Measurements from ENCODE around the gene TRAPPC3L. TPM values are rescaled to one million over a fixed set of nuclear protein-coding genes. Genes with fewer than 3 reads are reported as not detected.

The TRAPPC3L gene
- total and polyA plus RNA-seq, 9 of the 15 experiments (the other 6 are each of a cell fraction or from before 2014, with no cell fraction given) = not detected

DNA sequence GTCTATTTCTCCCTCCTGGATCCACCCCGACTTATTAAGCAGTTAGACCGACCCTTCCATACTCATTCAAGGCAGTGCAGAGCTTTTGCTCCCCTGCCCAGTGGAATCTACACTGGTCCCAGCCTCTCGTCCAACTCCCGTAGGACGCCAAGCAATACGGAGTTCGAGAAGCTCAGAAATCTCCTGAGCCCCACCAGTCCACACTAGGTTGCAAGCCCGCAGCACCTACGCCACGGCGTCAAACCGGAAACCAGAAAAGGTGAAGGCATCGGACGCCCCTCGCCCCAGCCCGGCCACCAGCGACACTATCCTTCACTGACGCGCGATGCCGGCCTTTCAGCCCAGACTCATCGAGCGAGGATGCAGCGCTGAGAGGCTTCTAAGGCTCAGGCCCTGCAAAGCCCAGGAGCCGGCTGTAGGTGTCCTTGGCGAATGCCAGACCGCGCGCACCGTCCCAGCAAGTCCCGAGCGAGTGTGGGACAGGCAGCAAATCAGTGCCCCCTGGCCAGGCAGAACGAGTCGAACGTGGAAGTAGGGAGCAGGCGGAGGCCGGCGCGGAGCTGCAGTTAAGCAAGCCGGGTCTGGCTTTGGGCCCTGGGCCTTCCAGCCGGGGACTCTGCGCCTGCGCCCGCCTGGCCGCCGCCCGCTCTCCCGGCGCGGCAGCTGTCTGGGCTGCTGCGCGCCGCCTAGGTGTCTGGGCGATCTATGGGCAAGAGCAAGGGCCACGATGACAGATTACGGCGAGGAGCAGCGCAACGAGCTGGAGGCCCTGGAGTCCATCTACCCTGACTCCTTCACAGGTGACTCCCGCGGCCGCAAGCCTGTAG lies 25.6 kb upstream of the TRAPPC3L start, which contains the start of gene RWDD1 (continued):
- no peak for TF ChIP-seq ZNF408 (CRISPR knock-in tag; IDR thresholded peaks at IDR 0.05; ENCODE audit: low read depth)
- peak; percentile 95 for TF ChIP-seq POLR2A (conservative IDR thresholded peaks at IDR 0.05)
- TF ChIP-seq, protein P1, sequence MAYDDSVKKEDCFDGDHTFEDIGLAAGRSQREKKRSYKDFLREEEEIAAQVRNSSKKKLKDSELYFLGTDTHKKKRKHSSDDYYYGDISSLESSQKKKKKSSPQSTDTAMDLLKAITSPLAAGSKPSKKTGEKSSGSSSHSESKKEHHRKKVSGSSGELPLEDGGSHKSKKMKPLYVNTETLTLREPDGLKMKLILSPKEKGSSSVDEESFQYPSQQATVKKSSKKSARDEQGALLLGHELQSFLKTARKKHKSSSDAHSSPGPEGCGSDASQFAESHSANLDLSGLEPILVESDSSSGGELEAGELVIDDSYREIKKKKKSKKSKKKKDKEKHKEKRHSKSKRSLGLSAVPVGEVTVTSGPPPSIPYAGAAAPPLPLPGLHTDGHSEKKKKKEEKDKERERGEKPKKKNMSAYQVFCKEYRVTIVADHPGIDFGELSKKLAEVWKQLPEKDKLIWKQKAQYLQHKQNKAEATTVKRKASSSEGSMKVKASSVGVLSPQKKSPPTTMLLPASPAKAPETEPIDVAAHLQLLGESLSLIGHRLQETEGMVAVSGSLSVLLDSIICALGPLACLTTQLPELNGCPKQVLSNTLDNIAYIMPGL (CRISPR knock-in tag; IDR thresholded peaks at IDR 0.05) = peak; percentile 84; the same call in 1 of the 2 replicates
- no peak; the same call in 1 of the 2 replicates for TF ChIP-seq ARID1B (IDR thresholded peaks at IDR 0.05)
- TF ChIP-seq MEIS2 (IDR thresholded peaks at IDR 0.05; ENCODE audit: partially characterized antibody) = peak; percentile 91
- peak; percentile 76; the same call in 1 of the 2 replicates for TF ChIP-seq MTA3 (IDR thresholded peaks at IDR 0.05; ENCODE audit: borderline replicate concordance)
- TF ChIP-seq, protein P2, sequence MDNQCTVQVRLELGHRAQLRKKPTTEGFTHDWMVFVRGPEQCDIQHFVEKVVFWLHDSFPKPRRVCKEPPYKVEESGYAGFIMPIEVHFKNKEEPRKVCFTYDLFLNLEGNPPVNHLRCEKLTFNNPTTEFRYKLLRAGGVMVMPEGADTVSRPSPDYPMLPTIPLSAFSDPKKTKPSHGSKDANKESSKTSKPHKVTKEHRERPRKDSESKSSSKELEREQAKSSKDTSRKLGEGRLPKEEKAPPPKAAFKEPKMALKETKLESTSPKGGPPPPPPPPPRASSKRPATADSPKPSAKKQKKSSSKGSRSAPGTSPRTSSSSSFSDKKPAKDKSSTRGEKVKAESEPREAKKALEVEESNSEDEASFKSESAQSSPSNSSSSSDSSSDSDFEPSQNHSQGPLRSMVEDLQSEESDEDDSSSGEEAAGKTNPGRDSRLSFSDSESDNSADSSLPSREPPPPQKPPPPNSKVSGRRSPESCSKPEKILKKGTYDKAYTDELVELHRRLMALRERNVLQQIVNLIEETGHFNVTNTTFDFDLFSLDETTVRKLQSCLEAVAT (IDR thresholded peaks at IDR 0.05) = peak; percentile 80 to 100; a peak in 3 of 4 replicates
- peak; percentile 90 for TF ChIP-seq DIDO1 (tag; IDR thresholded peaks at IDR 0.05; ENCODE audit: low read depth)
- no peak for TF ChIP-seq RBM17 (IDR thresholded peaks at IDR 0.05; ENCODE audit: borderline replicate concordance, low read depth, low read length)
- no peak for TF ChIP-seq CREBBP (IDR thresholded peaks at IDR 0.05; ENCODE audit: low read depth, low read length)
- TF ChIP-seq PRPF4 (IDR thresholded peaks at IDR 0.05; ENCODE audit: insufficient read depth, low read depth, low read length, poor library complexity, severe bottlenecking) = no peak
- TF ChIP-seq, protein P3, sequence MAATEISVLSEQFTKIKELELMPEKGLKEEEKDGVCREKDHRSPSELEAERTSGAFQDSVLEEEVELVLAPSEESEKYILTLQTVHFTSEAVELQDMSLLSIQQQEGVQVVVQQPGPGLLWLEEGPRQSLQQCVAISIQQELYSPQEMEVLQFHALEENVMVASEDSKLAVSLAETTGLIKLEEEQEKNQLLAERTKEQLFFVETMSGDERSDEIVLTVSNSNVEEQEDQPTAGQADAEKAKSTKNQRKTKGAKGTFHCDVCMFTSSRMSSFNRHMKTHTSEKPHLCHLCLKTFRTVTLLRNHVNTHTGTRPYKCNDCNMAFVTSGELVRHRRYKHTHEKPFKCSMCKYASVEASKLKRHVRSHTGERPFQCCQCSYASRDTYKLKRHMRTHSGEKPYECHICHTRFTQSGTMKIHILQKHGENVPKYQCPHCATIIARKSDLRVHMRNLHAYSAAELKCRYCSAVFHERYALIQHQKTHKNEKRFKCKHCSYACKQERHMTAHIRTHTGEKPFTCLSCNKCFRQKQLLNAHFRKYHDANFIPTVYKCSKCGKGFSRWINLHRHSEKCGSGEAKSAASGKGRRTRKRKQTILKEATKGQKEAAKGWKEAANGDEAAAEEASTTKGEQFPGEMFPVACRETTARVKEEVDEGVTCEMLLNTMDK (IDR thresholded peaks at IDR 0.05; ENCODE audit: borderline replicate concordance, insufficient read depth, low read depth, low read length, poor library complexity, severe bottlenecking) = peak; percentile 67
- no peak for TF ChIP-seq ZNF75A (CRISPR knock-in tag; IDR thresholded peaks at IDR 0.05)
- no peak for TF ChIP-seq RAD51 (IDR thresholded peaks at IDR 0.05; ENCODE audit: borderline replicate concordance, low read depth)
- no peak for TF ChIP-seq EHMT2 (IDR thresholded peaks at IDR 0.05)
- TF ChIP-seq, protein P4, sequence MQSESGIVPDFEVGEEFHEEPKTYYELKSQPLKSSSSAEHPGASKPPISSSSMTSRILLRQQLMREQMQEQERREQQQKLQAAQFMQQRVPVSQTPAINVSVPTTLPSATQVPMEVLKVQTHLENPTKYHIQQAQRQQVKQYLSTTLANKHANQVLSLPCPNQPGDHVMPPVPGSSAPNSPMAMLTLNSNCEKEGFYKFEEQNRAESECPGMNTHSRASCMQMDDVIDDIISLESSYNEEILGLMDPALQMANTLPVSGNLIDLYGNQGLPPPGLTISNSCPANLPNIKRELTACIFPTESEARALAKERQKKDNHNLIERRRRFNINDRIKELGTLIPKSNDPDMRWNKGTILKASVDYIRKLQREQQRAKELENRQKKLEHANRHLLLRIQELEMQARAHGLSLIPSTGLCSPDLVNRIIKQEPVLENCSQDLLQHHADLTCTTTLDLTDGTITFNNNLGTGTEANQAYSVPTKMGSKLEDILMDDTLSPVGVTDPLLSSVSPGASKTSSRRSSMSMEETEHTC (IDR thresholded peaks at IDR 0.05) = 0 out of 2 replicates have a peak, but pooled peaks have one; percentile 35
- peak; percentile 87 for TF ChIP-seq CCNT2 (IDR thresholded peaks at IDR 0.05; ENCODE audit: borderline replicate concordance, extremely low read depth, insufficient read length, low read depth, low read length)
